Endothelial cell of umbilical vein (primary cell): ENCODE results near the gene LRRC41. TPM values are rescaled to one million over a fixed set of nuclear protein-coding genes. Genes with fewer than 3 reads are reported as not detected.

Experiments used
- BruUV-seq: library from RNA; stranded (reverse); fragments of 400-500 nt; replicated peaks from 2 replicates; lab custom pipeline; 2021; lab: Mats Ljungman, UMichigan
- CTCF ChIA-PET: fragments of 300-600, 350-600 bp; sonication (Branson Sonifier 250); formaldehyde crosslinking; loops from one replicate; lab custom pipeline; 2021; ENCODE audit warnings: antibody characterized with exemption, inconsistent platforms; lab: Charles Lee
- POLR2A ChIA-PET: fragments of 300-600, 350-600 bp; sonication (Branson Sonifier 250); formaldehyde crosslinking; loops from one replicate; lab custom pipeline; 2021; ENCODE audit warnings: antibody characterized with exemption, inconsistent platforms; lab: Charles Lee
- DNase-seq: peaks from one replicate; pipeline ENCODE4 v3.0.0-alpha.2; 2011; ENCODE audit warnings: low read depth, low spot score
- FAIRE-seq: peaks from 2 replicates; lab custom pipeline; 2011; peaks lifted over from hg19 to GRCh38; lab: Jason Lieb, UNC
- H2AFZ ChIP-seq: 2 replicates; pipeline ENCODE4 v1.6.0; 2012; ENCODE audit warnings: low read depth, low read length, control low read depth, inconsistent platforms
- H3K27ac ChIP-seq: 2 replicates; pipeline ENCODE4 v1.5.1; 2011; ENCODE audit warnings: low read depth, mild to moderate bottlenecking, control low read depth, low read length, moderate library complexity; ENCODE audit not compliant: insufficient read depth
- H3K27me3 ChIP-seq, 2 experiments: 2 replicates each; pipeline versions ENCODE4 v1.6.0 to v1.6.1; 2011; ENCODE audit warnings: low read length in 2 of 2, mixed read lengths in 1 of 2; ENCODE audit not compliant: control insufficient read depth in 2 of 2, insufficient read depth in 2 of 2
- H3K36me3 ChIP-seq, 2 experiments: 2 replicates in 1 of 2; 3 replicates in 1 of 2; pipeline ENCODE4 v1.5.1; 2011; ENCODE audit warnings: low read length in 2 of 2, mild to moderate bottlenecking in 1 of 2, moderate library complexity in 1 of 2; ENCODE audit not compliant: control insufficient read depth in 2 of 2, insufficient read depth in 2 of 2; ENCODE audit errors: extremely low read depth in 1 of 2
- H3K4me1 ChIP-seq: 3 replicates; pipeline ENCODE4 v1.5.1; 2011; ENCODE audit warnings: mild to moderate bottlenecking, low read length; ENCODE audit not compliant: control insufficient read depth, insufficient read depth; ENCODE audit errors: extremely low read depth
- H3K4me2 ChIP-seq: 2 replicates; pipeline ENCODE4 v1.6.1; 2011; ENCODE audit warnings: low read length, control low read depth, mixed read lengths; ENCODE audit not compliant: insufficient read depth
- H3K4me3 ChIP-seq, 3 experiments: fragments of 200-600 bp in 1 of 3; sonication (generic), shearing (Covaris generic) in 1 of 3; replicated peaks in 1 of 3; 2 replicates each; pipeline ENCODE4 v1.5.1; 2011 to 2016; ENCODE audit warnings: control low read depth in 3 of 3, low read length in 3 of 3, mild to moderate bottlenecking in 2 of 3, inconsistent platforms in 1 of 3, low read depth in 1 of 3, moderate library complexity in 1 of 3; ENCODE audit not compliant: insufficient read depth in 1 of 3
- H3K79me2 ChIP-seq: 2 replicates; pipeline ENCODE4 v1.6.0; 2012; ENCODE audit warnings: low read length, inconsistent platforms; ENCODE audit not compliant: control insufficient read depth, insufficient read depth
- H3K9ac ChIP-seq: replicated peaks from 2 replicates; pipeline ENCODE3; 2011; ENCODE audit warnings: low read length, control low read depth; ENCODE audit not compliant: insufficient read depth; ENCODE audit errors: extremely low read depth
- H3K9me1 ChIP-seq: replicated peaks from 3 replicates; pipeline ENCODE4 v1.6.0; 2011; ENCODE audit warnings: mild to moderate bottlenecking, low read length; ENCODE audit not compliant: control insufficient read depth, insufficient read depth; ENCODE audit errors: extremely low read depth
- H3K9me3 ChIP-seq: replicated peaks from 2 replicates; pipeline ENCODE4 v1.5.1; 2012; ENCODE audit warnings: low read length, inconsistent platforms; ENCODE audit not compliant: control insufficient read depth, insufficient read depth
- H4K20me1 ChIP-seq: replicated peaks from 2 replicates; pipeline ENCODE3; 2011; ENCODE audit warnings: mild to moderate bottlenecking, low read length; ENCODE audit not compliant: control insufficient read depth, insufficient read depth; ENCODE audit errors: extremely low read depth
- EZH2 ChIP-seq: IDR thresholded peaks from 2 replicates; pipeline ENCODE4 v1.6.1; 2012; ENCODE audit warnings: borderline replicate concordance, low read depth, mild to moderate bottlenecking, moderate library complexity, low read length, inconsistent platforms; ENCODE audit not compliant: severe bottlenecking
- FOS ChIP-seq: IDR thresholded peaks from 2 replicates; pipeline ENCODE4 v1.6.1; 2011; ENCODE audit warnings: mild to moderate bottlenecking, low read length, moderate library complexity, borderline replicate concordance; ENCODE audit not compliant: insufficient read depth
- GATA2 ChIP-seq: IDR thresholded peaks from 2 replicates; pipeline ENCODE4 v1.7.0; 2011; ENCODE audit warnings: low read depth, mild to moderate bottlenecking, moderate library complexity, mixed read lengths, low read length; ENCODE audit not compliant: insufficient read length, insufficient read depth
- JUN ChIP-seq: IDR thresholded peaks from 2 replicates; pipeline ENCODE4 v1.6.1; 2011; ENCODE audit warnings: borderline replicate concordance, low read depth; ENCODE audit not compliant: insufficient read length, insufficient read depth
- MYC ChIP-seq: IDR thresholded peaks from one replicate; pipeline ENCODE4 v1.6.1; 2011; ENCODE audit warnings: mild to moderate bottlenecking, low read depth, low read length
- POLR2A ChIP-seq: IDR thresholded peaks from 2 replicates; pipeline ENCODE4 v1.6.1; 2012; ENCODE audit warnings: low read depth, mild to moderate bottlenecking, control low read depth, low read length
- POLR2AphosphoS5 ChIP-seq: IDR thresholded peaks from 2 replicates; pipeline ENCODE4 v1.6.1; 2012; ENCODE audit warnings: low read depth, mild to moderate bottlenecking, control low read depth, low read length, moderate library complexity; ENCODE audit not compliant: insufficient read depth
- dilution Hi-C: fragments of 300-500 bp; cut with MboI; formaldehyde crosslinking; loops from one replicate; pipeline ENCODE4 v1.15.0; 2019; ENCODE audit warnings: low sequenced_read_pairs; ENCODE audit not compliant: extremely low pct_ligation_motif_present
- intact Hi-C: fragments of 100-400 bp; cut with micrococcal nuclease; formaldehyde crosslinking; loops from one replicate; pipeline ENCODE4 v1.10.0; 2022
- polyA plus RNA-seq, 4 experiments: library from polyadenylated mRNA; depleted of rRNA in 3 of 4; stranded (reverse) in 3 of 4; unstranded in 1 of 4; fragments of >200 nt; gene quantifications; 2 replicates each; pipeline versions ENCODE4 v1.2.1 to v1.2.3, GENCODE V29; 2011 to 2012; ENCODE audit warnings: missing spikeins in 1 of 4
- total RNA-seq: library from RNA; stranded (reverse); gene quantifications from 2 replicates; pipeline ENCODE4 v1.2.3, GENCODE V29; 2021
- TF ChIP-seq, protein P1 (sequence below): IDR thresholded peaks from 2 replicates; pipeline ENCODE4 v1.6.1; 2011; ENCODE audit not compliant: insufficient read depth, insufficient read length
- TF ChIP-seq, protein P2 (sequence below), 2 donors: IDR thresholded peaks; 1 replicate in 1 of 2; 2 replicates in 1 of 2; pipeline ENCODE4 v1.5.1; 2011; ENCODE audit warnings: low read length in 2 of 2, mild to moderate bottlenecking in 2 of 2, moderate library complexity in 2 of 2, control low read depth in 1 of 2, inconsistent platforms in 1 of 2, low read depth in 1 of 2; ENCODE audit not compliant: insufficient read depth in 1 of 2; ENCODE audit errors: extremely low read depth in 1 of 2

The LRRC41 gene
- total and polyA plus RNA-seq, 2 donors (not counting 3 experiments of a cell fraction or from before 2014, with no cell fraction given), result 69.2 to 91.1 TPM

DNA sequence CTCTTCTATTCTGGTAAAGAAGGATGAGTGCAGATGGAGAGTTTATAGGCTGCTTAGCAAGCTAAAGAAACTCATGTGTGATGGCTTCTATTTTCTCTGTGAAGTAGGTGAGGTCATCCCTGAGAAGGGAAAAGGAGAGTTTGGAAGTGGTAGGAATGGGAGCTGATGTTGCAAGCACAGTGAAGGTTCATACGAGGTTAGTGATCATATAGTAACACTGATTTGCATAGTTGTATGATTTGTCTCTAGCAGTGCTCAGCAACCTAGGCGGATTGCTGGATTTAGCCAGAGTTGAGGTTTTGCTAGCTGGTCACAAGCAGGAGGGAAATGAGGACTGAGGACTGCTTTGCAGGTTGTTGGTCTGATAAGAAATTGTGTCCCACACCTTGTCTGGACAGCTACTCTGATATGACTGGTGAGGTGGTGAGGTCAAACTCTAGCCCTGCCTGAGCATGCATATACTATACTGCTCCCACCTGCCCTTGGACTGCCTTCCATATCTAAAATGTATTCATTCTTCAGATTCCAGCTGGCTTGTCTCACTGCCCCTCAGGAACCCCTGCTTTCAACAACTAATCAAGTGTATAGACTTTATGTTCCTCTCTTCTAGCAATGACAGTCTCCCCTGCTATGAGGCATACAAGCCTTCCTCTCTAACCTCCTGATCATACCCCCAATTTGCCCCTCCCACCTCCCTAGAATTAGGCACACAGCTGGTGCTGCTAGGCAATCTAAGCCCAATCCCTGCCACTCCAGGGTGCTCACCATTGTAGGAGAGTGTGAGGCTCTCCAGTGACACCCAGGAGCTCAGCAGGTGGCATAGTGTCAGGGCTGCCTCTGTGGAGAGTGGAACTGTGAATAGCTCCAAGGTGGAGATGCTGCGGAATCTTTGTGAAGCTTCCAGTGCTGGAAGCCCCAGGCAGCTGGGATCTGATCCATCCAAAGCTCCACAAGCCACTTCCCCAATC lies 18.5 kb downstream of the LRRC41 start:
- dilution Hi-C loops, result no loop called here
- Histone ChIP-seq H3K4me1 (peaks cover 9% of the 10 kb centered on the region), H3K4me3 (no peak overlapping the region), H3K4me2 (no peak overlapping the region), H3K9me1 (no peaks in the 10 kb centered on the region), H3K79me2 (no peaks in the 10 kb centered on the region), H3K27me3 (no peaks in the 10 kb centered on the region), H3K27ac (no peak overlapping the region), H3K36me3 (peaks cover 0 to 27% of the 10 kb centered on the region in 2 experiments), H3K9me3 (no peaks in the 10 kb centered on the region), H2AFZ (no peak overlapping the region), H3K9ac (no peak overlapping the region), H4K20me1 (no peaks in the 10 kb centered on the region)
- TF ChIP-seq MYC (no peak), JUN (no peak), GATA2 (no peak), POLR2A (no peak), FOS (no peak), POLR2AphosphoS5 (no peak), EZH2 (no peak)
- TF ChIP-seq, protein P1, sequence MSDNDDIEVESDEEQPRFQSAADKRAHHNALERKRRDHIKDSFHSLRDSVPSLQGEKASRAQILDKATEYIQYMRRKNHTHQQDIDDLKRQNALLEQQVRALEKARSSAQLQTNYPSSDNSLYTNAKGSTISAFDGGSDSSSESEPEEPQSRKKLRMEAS, result no peak
- TF ChIP-seq, protein P2, sequence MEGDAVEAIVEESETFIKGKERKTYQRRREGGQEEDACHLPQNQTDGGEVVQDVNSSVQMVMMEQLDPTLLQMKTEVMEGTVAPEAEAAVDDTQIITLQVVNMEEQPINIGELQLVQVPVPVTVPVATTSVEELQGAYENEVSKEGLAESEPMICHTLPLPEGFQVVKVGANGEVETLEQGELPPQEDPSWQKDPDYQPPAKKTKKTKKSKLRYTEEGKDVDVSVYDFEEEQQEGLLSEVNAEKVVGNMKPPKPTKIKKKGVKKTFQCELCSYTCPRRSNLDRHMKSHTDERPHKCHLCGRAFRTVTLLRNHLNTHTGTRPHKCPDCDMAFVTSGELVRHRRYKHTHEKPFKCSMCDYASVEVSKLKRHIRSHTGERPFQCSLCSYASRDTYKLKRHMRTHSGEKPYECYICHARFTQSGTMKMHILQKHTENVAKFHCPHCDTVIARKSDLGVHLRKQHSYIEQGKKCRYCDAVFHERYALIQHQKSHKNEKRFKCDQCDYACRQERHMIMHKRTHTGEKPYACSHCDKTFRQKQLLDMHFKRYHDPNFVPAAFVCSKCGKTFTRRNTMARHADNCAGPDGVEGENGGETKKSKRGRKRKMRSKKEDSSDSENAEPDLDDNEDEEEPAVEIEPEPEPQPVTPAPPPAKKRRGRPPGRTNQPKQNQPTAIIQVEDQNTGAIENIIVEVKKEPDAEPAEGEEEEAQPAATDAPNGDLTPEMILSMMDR (IDR thresholded peaks at IDR 0.05; ENCODE audit: extremely low read depth in 1 of 2, insufficient read depth in 1 of 2, low read depth in 1 of 2, low read length in 2 of 2), result no peak
- BruUV-seq, result no TSS peak
- FAIRE-seq (no peak), DNase-seq (no peak)
- intact Hi-C loops, result no loop called here
- POLR2A ChIA-PET, result no interaction called here
- CTCF ChIA-PET, result interaction anchor here (1.4 kb wide), 1 partner anchor 62 kb away, joined by 3 read pairs; no protein-coding TSS in a partner anchor
